Endothelial cell (in vitro differentiated cells): ENCODE measurements around the gene DNAH9. TPM values are rescaled to one million over a fixed set of nuclear protein-coding genes. Genes with fewer than 3 reads are reported as not detected.

ENCODE experiments used
- DNase-seq: peaks from one replicate; pipeline ENCODE4 v3.0.0; 2021; ENCODE audit warnings: low spot score
- H3K27ac Mint-ChIP-seq: one replicate; pipeline ENCODE4 v1.8.0; 2021; ENCODE audit warnings: mixed read lengths, inconsistent platforms; ENCODE audit not compliant: unreplicated experiment
- H3K27me3 Mint-ChIP-seq: one replicate; pipeline ENCODE4 v1.8.0; 2021; ENCODE audit warnings: mild to moderate bottlenecking, moderate library complexity, mixed read lengths, inconsistent platforms; ENCODE audit not compliant: unreplicated experiment
- H3K36me3 Mint-ChIP-seq: one replicate; pipeline ENCODE4 v1.8.0; 2021; ENCODE audit warnings: mild to moderate bottlenecking, low read depth, mixed read lengths, inconsistent platforms; ENCODE audit not compliant: unreplicated experiment
- H3K4me1 Mint-ChIP-seq: one replicate; pipeline ENCODE4 v1.8.0; 2021; ENCODE audit warnings: mild to moderate bottlenecking, mixed read lengths, inconsistent platforms; ENCODE audit not compliant: unreplicated experiment
- H3K4me3 Mint-ChIP-seq: one replicate; pipeline ENCODE4 v1.8.0; 2021; ENCODE audit warnings: mild to moderate bottlenecking, mixed read lengths, inconsistent platforms; ENCODE audit not compliant: unreplicated experiment
- H3K9me3 Mint-ChIP-seq: one replicate; pipeline ENCODE4 v1.8.0; 2021; ENCODE audit warnings: mixed read lengths, inconsistent platforms; ENCODE audit not compliant: unreplicated experiment
- CTCF ChIP-seq: fragments of 200-600 bp; sonication (generic); IDR thresholded peaks from one replicate; pipeline ENCODE4 v1.5.0; 2021; ENCODE audit warnings: antibody characterized with exemption; ENCODE audit not compliant: unreplicated experiment
- total RNA-seq: library from RNA; stranded (reverse); fragmentation: NEBNext Ultra II Directional; extraction: Animal tissue kit (Norgen Biotek cat#: 25700); gene quantifications from one replicate; pipeline ENCODE4 v1.2.1, GENCODE V29; 2021; ENCODE audit not compliant: unreplicated experiment

The DNAH9 gene
- total RNA-seq, 1 donor from 2014 or later = not detected

- TF ChIP-seq CTCF = no peak
- Mint-ChIP-seq H3K36me3 (peaks cover 25% of the 10 kb centered on the region), H3K27me3 (peaks cover 7% of the 10 kb centered on the region), H3K4me3 (no peak overlapping the region), H3K9me3 (peaks cover 51% of the 10 kb centered on the region), H3K27ac (no peak overlapping the region), H3K4me1 (no peaks in the 10 kb centered on the region)
- DNase-seq = no peak
These were observed 37.0 kb upstream of the DNAH9 start for GRCh38 chr17:11561281-11561680.

GRCh38 chr17:11561702-11562101, 36.6 kb upstream of the DNAH9 start:
- Mint-ChIP-seq H3K4me1 (no peaks in the 10 kb centered on the region), H3K9me3 (peaks cover 51% of the 10 kb centered on the region), H3K4me3 (no peak overlapping the region), H3K27ac (no peak overlapping the region), H3K36me3 (peaks cover 21% of the 10 kb centered on the region), H3K27me3 (peaks cover 7% of the 10 kb centered on the region)
- TF ChIP-seq CTCF = no peak
- no peak for DNase-seq

- Mint-ChIP-seq H3K27me3 (no peaks in the 10 kb centered on the region), H3K27ac (no peak overlapping the region), H3K4me3 (no peak overlapping the region), H3K9me3 (peaks cover 71% of the 10 kb centered on the region), H3K4me1 (no peaks in the 10 kb centered on the region), H3K36me3 (peaks cover 15% of the 10 kb centered on the region)
- TF ChIP-seq CTCF = no peak
- no peak for DNase-seq
These were observed 33.5 kb upstream of the DNAH9 start for GRCh38 chr17:11564589-11565380.

GRCh38 chr17:11565591-11565990, 32.7 kb upstream of the DNAH9 start:
- Mint-ChIP-seq H3K27ac (no peak overlapping the region), H3K27me3 (no peaks in the 10 kb centered on the region), H3K36me3 (peaks cover 16% of the 10 kb centered on the region), H3K9me3 (peaks cover 73% of the 10 kb centered on the region), H3K4me3 (no peak overlapping the region), H3K4me1 (no peaks in the 10 kb centered on the region)
- DNase-seq = no peak
- no peak for TF ChIP-seq CTCF

GRCh38 chr17:11578998-11579397, 19.3 kb upstream of the DNAH9 start:
- H3K4me1 Mint-ChIP-seq = no peaks in the 10 kb centered on the region
- DNase-seq = no peak

More at GRCh38 chr17:11578998-11579397, 19.3 kb upstream of the DNAH9 start:
- Mint-ChIP-seq H3K27me3 (peaks cover 3% of the 10 kb centered on the region), H3K4me3 (no peak overlapping the region), H3K27ac (no peak overlapping the region), H3K9me3 (peaks cover 24% of the 10 kb centered on the region), H3K36me3 (peaks cover 6% of the 10 kb centered on the region)
- no peak for TF ChIP-seq CTCF
